Naive B cell (primary cell): ENCODE results near the gene NR2C1. TPM values are rescaled to one million over a fixed set of nuclear protein-coding genes. Genes with fewer than 3 reads are reported as not detected.
"Not testable (repeated sequence)": the region's sequence is repeated elsewhere in the genome, so short reads cannot be mapped to it uniquely, and the experiment has no call there.

ENCODE experiments used
- ATAC-seq, 2 donors: fragments of 150-1000 bp; cut with Tn5 transposase; 2 replicates each; pipeline ENCODE4 v1.10.0; 2021; ENCODE audit warnings: low read depth in 2 of 2, mild to moderate bottlenecking in 2 of 2, moderate library complexity in 2 of 2
- DNase-seq: peaks from one replicate; pipeline ENCODE4 v3.0.0; 2022
- H3K27ac Mint-ChIP-seq, 6 donors: one replicate each; pipeline ENCODE4 v1.8.0; 2020 to 2022; ENCODE audit warnings: mild to moderate bottlenecking in 6 of 6, mixed read lengths in 6 of 6, moderate library complexity in 5 of 6, inconsistent platforms in 2 of 6
- H3K27me3 Mint-ChIP-seq, 3 donors: one replicate each; pipeline ENCODE4 v1.8.0; 2021 to 2022; ENCODE audit warnings: mixed read lengths in 3 of 3, mild to moderate bottlenecking in 1 of 3
- H3K36me3 Mint-ChIP-seq, 2 donors: one replicate each; pipeline ENCODE4 v1.8.0; 2020 to 2022; ENCODE audit warnings: mixed read lengths in 2 of 2, inconsistent platforms in 1 of 2, mild to moderate bottlenecking in 1 of 2
- H3K4me1 Mint-ChIP-seq, 3 donors: one replicate each; pipeline ENCODE4 v1.8.0; 2020 to 2022; ENCODE audit warnings: mixed read lengths in 3 of 3, inconsistent platforms in 1 of 3, mild to moderate bottlenecking in 1 of 3, moderate library complexity in 1 of 3
- H3K4me3 Mint-ChIP-seq, 8 donors: one replicate each; pipeline ENCODE4 v1.8.0; 2020 to 2022; ENCODE audit warnings: mild to moderate bottlenecking in 8 of 8, mixed read lengths in 8 of 8, moderate library complexity in 8 of 8, inconsistent platforms in 2 of 8
- H3K9me3 Mint-ChIP-seq, 7 donors: one replicate each; pipeline ENCODE4 v1.8.0; 2020 to 2022; ENCODE audit warnings: mixed read lengths in 7 of 7, mild to moderate bottlenecking in 5 of 7, inconsistent platforms in 2 of 7, moderate library complexity in 1 of 7
- polyA plus RNA-seq, 6 donors: library from polyadenylated mRNA; unstranded; fragments of 300-500 nt; fragmentation: Illumina TruSeq; gene quantifications; one replicate each; pipeline ENCODE4 v1.2.3, GENCODE V29; 2021; ENCODE audit warnings: low read depth in 6 of 6

NR2C1 gene
- polyA plus RNA-seq, 6 donors from 2014 or later: 8.1 to 17.1 (median 11.5) TPM

DNA sequence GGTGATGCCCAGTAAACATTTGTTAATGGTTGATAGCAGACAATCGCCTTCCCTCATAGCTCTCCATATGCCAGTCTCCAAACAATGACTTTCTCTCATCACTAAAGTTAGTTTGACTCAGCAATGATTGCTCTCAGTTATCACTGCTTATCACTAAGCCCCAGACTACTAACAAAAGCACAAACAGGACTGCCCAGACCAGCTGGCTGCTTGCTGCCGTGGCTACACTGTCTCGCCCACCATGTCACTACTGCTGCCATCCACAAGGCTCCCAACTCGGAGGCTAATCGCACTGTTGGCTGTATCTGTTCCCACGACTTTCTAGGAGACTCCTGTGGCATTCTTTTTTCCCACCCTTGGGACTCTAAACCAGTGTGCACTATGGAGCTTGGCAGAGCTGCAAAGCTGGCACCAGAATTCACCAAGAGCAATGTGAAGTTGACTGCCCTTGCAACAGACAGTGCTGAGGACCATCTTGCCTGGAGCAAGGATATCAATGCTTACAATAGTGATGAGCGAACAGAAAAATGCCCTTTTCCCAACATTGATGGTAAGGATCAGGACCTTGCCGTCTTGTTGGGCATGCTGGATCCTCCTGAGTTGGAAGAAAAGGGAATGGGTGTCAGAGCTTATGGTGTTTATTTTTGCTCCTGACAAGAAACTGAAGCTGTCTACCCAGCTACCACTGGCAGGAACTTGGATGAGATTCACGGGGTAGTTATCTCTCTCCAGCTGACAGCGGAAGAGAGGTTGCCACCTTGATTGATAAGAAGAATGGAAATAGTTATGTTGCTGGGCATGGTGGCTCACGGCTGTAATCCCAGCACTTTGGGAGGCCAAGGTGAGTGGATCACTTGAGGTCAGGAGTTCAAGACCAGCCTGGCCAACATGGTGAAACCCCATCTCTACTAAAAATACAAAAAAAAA is 27.1 kb upstream of the NR2C1 start:
- no peaks in the 10 kb centered on the region for H3K9me3 Mint-ChIP-seq
- H3K36me3 Mint-ChIP-seq: no peaks in the 10 kb centered on the region
- no peak overlapping the region for H3K27ac Mint-ChIP-seq
- ATAC-seq: no peak
- DNase-seq: no peak
- H3K4me3 Mint-ChIP-seq: peak overlapping the region in 1 of 8 donors; percentile 37
- H3K27me3 Mint-ChIP-seq: no peaks in the 10 kb centered on the region
- H3K4me1 Mint-ChIP-seq: peaks cover 0 to 6% (median 0%) of the 10 kb centered on the region in 3 donors

- peaks cover 0 to 6% (median 0%) of the 10 kb centered on the region in 3 donors for H3K4me1 Mint-ChIP-seq
- H3K27me3 Mint-ChIP-seq: no peaks in the 10 kb centered on the region
- DNase-seq (no peak), ATAC-seq (no peak)
- H3K4me3 Mint-ChIP-seq: no peak overlapping the region
- H3K9me3 Mint-ChIP-seq: no peaks in the 10 kb centered on the region
- no peak overlapping the region for H3K27ac Mint-ChIP-seq
- H3K36me3 Mint-ChIP-seq: no peaks in the 10 kb centered on the region
These were observed 25.9 kb upstream of the NR2C1 start for GRCh38 chr12:95099270-95099790.

- DNase-seq (no peak), ATAC-seq (no peak)
- no peaks in the 10 kb centered on the region for H3K36me3 Mint-ChIP-seq
- H3K27me3 Mint-ChIP-seq: no peaks in the 10 kb centered on the region
- no peak overlapping the region for H3K4me3 Mint-ChIP-seq
- H3K4me1 Mint-ChIP-seq: no peaks in the 10 kb centered on the region
- H3K9me3 Mint-ChIP-seq: no peaks in the 10 kb centered on the region
- H3K27ac Mint-ChIP-seq: no peak overlapping the region
These were observed 23.4 kb upstream of the NR2C1 start for GRCh38 chr12:95096852-95097251.

GRCh38 chr12:95096378-95096777 is 23.0 kb upstream of the NR2C1 start:
- DNase-seq: no peak
- no peaks in the 10 kb centered on the region for H3K36me3 Mint-ChIP-seq
- H3K4me1 Mint-ChIP-seq: no peaks in the 10 kb centered on the region

GRCh38 chr12:95095866-95096265 is 22.4 kb upstream of the NR2C1 start:
- H3K27me3 Mint-ChIP-seq, H3K4me3 Mint-ChIP-seq, DNase-seq, ATAC-seq, H3K4me1 Mint-ChIP-seq, H3K36me3 Mint-ChIP-seq, H3K9me3 Mint-ChIP-seq: not testable (repeated sequence)
- H3K27ac Mint-ChIP-seq: peak overlapping the region in 1 of 6 donors; percentile 15

More at GRCh38 chr12:95096378-95096777, 23.0 kb upstream of the NR2C1 start:
- no peak for ATAC-seq
- Mint-ChIP-seq H3K9me3 (no peaks in the 10 kb centered on the region), H3K27ac (no peak overlapping the region), H3K27me3 (no peaks in the 10 kb centered on the region), H3K4me3 (no peak overlapping the region)

GRCh38 chr12:95089462-95089861 is 16.0 kb upstream of the NR2C1 start:
- Mint-ChIP-seq H3K4me1 (peaks cover 0 to 6% (median 4%) of the 10 kb centered on the region in 3 donors), H3K9me3 (no peaks in the 10 kb centered on the region), H3K4me3 (no peak overlapping the region), H3K27ac (no peak overlapping the region), H3K36me3 (no peaks in the 10 kb centered on the region), H3K27me3 (no peaks in the 10 kb centered on the region)
- DNase-seq (no peak), ATAC-seq (no peak)

- H3K36me3 Mint-ChIP-seq: no peaks in the 10 kb centered on the region
- H3K4me1 Mint-ChIP-seq: peaks cover 0 to 6% (median 4%) of the 10 kb centered on the region in 3 donors
- no peak overlapping the region for H3K27ac Mint-ChIP-seq
- DNase-seq (no peak), ATAC-seq (no peak)
- H3K27me3 Mint-ChIP-seq: no peaks in the 10 kb centered on the region
- H3K4me3 Mint-ChIP-seq: peak overlapping the region in 1 of 8 donors; percentile 27
- H3K9me3 Mint-ChIP-seq: no peaks in the 10 kb centered on the region
These were observed 15.0 kb upstream of the NR2C1 start for GRCh38 chr12:95088379-95088778.

DNA sequence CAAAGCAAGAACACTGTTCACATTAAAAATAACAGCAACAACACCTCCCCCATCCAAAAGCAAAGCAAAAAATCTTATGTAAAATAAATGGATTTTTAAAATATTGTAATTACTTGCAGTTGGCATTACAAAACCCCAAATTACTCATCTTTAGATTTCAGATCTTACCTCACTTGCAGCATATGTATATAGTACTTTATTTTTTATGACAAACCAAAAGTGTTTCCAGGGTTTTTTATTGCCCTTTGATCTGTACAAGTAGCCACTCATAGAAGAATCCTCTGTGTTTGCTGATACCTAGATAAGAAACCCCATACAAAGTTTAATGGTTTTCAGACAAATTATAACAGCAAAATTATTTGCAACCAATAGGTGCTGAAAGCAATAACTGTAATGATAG is 12.2 kb upstream of the NR2C1 start:
- DNase-seq (no peak), ATAC-seq (no peak)
- H3K4me1 Mint-ChIP-seq: peaks cover 0 to 6% (median 4%) of the 10 kb centered on the region in 3 donors
- no peaks in the 10 kb centered on the region for H3K27me3 Mint-ChIP-seq
- H3K4me3 Mint-ChIP-seq: no peak overlapping the region
- no peaks in the 10 kb centered on the region for H3K36me3 Mint-ChIP-seq
- no peak overlapping the region for H3K27ac Mint-ChIP-seq
- H3K9me3 Mint-ChIP-seq: no peaks in the 10 kb centered on the region

DNA sequence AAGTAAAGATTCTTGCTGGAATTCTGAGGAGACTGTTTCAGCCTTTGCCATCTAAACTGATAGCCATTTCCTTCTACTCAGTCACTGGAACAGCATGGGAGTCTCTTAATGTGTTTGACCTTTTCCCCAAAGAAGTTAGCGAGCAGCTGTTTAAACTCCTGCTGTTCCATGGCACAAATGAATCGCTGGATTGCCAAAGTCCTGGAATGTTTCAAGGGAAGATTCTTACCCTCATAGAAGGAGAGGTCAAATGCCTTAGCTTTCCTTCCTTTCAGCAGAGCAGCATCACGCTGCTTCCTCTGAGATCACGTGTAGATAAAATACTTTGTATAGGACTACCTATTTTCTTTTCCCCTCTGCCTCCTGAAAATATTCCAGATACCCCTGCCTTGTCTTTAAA is 10.5 kb upstream of the NR2C1 start:
- H3K9me3 Mint-ChIP-seq: no peaks in the 10 kb centered on the region
- H3K4me3 Mint-ChIP-seq: no peak overlapping the region
- no peak for DNase-seq
- peaks cover 0 to 6% (median 4%) of the 10 kb centered on the region in 3 donors for H3K4me1 Mint-ChIP-seq
- no peak for ATAC-seq
- H3K27ac Mint-ChIP-seq: no peak overlapping the region
- no peaks in the 10 kb centered on the region for H3K27me3 Mint-ChIP-seq
- no peaks in the 10 kb centered on the region for H3K36me3 Mint-ChIP-seq

DNA sequence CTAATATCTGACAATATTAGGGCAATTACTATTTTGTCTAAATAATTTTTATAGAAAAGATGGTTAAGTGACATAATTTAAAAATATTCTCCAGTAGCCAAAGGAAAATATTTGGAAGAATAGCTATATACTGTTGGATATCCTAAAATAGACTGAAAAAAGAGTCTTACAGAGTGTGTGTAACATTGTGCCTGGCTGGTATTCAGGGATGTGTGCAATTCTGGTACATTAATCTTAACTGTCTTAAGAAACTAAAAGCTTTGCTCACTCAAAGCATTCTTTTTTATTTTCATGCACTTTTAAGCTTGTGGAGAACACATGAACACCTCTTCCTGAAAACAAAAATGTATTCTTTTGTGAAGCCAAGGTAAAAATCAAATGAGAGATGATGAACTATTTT is 10.1 kb upstream of the NR2C1 start:
- no peak overlapping the region for H3K4me3 Mint-ChIP-seq
- no peaks in the 10 kb centered on the region for H3K36me3 Mint-ChIP-seq
- no peak for ATAC-seq
- DNase-seq: no peak
- no peaks in the 10 kb centered on the region for H3K9me3 Mint-ChIP-seq
- no peaks in the 10 kb centered on the region for H3K27me3 Mint-ChIP-seq
- peaks cover 0 to 4% (median 4%) of the 10 kb centered on the region in 3 donors for H3K4me1 Mint-ChIP-seq
- no peak overlapping the region for H3K27ac Mint-ChIP-seq

- Mint-ChIP-seq H3K27me3 (no peaks in the 10 kb centered on the region), H3K27ac (peak overlapping the region in 3 of 6 donors; percentile 0), H3K4me3 (no peak overlapping the region), H3K36me3 (no peaks in the 10 kb centered on the region), H3K4me1 (peaks cover 0 to 6% (median 4%) of the 10 kb centered on the region in 3 donors), H3K9me3 (no peaks in the 10 kb centered on the region)
- no peak for ATAC-seq
- DNase-seq: no peak
These were observed 3.9 kb upstream of the NR2C1 start for GRCh38 chr12:95077341-95077740.

GRCh38 chr12:95074766-95075165 is 1.3 kb upstream of the NR2C1 start:
- Mint-ChIP-seq H3K27ac (no peak overlapping the region), H3K9me3 (no peaks in the 10 kb centered on the region), H3K4me1 (peaks cover 5 to 25% (median 9%) of the 10 kb centered on the region in 3 donors), H3K36me3 (no peaks in the 10 kb centered on the region), H3K27me3 (no peaks in the 10 kb centered on the region), H3K4me3 (no peak overlapping the region)
- no peak for ATAC-seq
- no peak for DNase-seq

GRCh38 chr12:95073698-95074520 is 491 bp upstream of the NR2C1 start:
- H3K27me3 Mint-ChIP-seq: no peaks in the 10 kb centered on the region
- peaks cover 5 to 28% (median 13%) of the 10 kb centered on the region in 3 donors for H3K4me1 Mint-ChIP-seq
- ATAC-seq: no peak
- no peak for DNase-seq
- H3K36me3 Mint-ChIP-seq: no peaks in the 10 kb centered on the region
- H3K27ac Mint-ChIP-seq: peak overlapping the region; percentile 87 to 98 (median 96)
- no peaks in the 10 kb centered on the region for H3K9me3 Mint-ChIP-seq
- H3K4me3 Mint-ChIP-seq: peak overlapping the region; percentile 93 to 99 (median 96)
